Upper lobe of right lung (tissue), 1 donor: ENCODE results near the gene TMEM200A. TPM values are rescaled to one million over a fixed set of nuclear protein-coding genes. Genes with fewer than 3 reads are reported as not detected.

Source experiments
- ATAC-seq: fragments of 200-7000 bp; cut with Tn5 transposase; one replicate; pipeline ENCODE4 v1.9.1; 2020; ENCODE audit warnings: mild to moderate bottlenecking, moderate library complexity
- DNase-seq: peaks from one replicate; pipeline ENCODE4 v3.0.0-alpha.2; 2020
- H3K27ac ChIP-seq: fragments of 200-600 bp; one replicate; pipeline ENCODE4 v1.8.0; 2022
- H3K27me3 ChIP-seq: fragments of 200-600 bp; one replicate; pipeline ENCODE4 v1.8.0; 2022; ENCODE audit warnings: mild to moderate bottlenecking
- H3K36me3 ChIP-seq: fragments of 200-600 bp; one replicate; pipeline ENCODE4 v1.8.0; 2022
- H3K4me1 ChIP-seq: fragments of 200-600 bp; one replicate; pipeline ENCODE4 v1.8.0; 2022
- H3K4me3 ChIP-seq: fragments of 200-600 bp; one replicate; pipeline ENCODE4 v1.8.0; 2022; ENCODE audit warnings: mild to moderate bottlenecking
- H3K9me3 ChIP-seq: fragments of 200-600 bp; one replicate; pipeline ENCODE4 v1.8.0; 2022
- intact Hi-C: fragments of 100-400 bp; cut with DNase I; formaldehyde crosslinking; loops from one replicate; pipeline ENCODE4 v1.11.0; 2022
- total RNA-seq: library from RNA; stranded (reverse); fragmentation: NEBNext Ultra II Directional; extraction: Animal tissue kit (Norgen Biotek cat#: 25700); gene quantifications from one replicate; pipeline ENCODE4 v1.2.1, GENCODE V29; 2021
- TF ChIP-seq, protein P1 (sequence below): fragments of 200-600 bp; IDR thresholded peaks from one replicate; pipeline ENCODE4 v1.8.0; 2022; ENCODE audit warnings: antibody characterized with exemption
- donor health status: DM: no; HTN: yes; CAD: no; lungs with severe emphysema.

Gene TMEM200A
- total RNA-seq, 1 donor from 2014 or later = 5.9 TPM

DNA sequence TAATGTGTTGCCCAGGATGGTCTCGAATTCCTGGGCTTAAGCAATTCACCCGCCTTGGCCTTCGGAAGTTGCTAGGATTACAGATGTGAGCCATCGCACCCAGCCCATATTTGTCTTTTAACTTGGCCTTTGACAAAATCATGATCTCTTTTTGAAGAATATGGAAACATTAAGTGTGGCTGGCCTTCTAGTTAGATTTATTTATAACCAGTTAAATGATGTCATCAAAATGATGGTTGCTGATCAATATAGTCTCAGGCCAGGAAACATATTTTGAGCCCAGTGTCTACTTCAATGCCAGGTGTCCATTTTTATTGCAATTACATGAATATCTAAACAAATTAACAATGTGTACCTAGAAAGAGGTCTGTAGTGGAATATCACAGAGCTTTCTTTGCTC lies 69.4 kb downstream of the TMEM200A start:
- no peaks in the 10 kb centered on the region for H3K36me3 ChIP-seq
- H3K27ac ChIP-seq = no peak overlapping the region
- no peaks in the 10 kb centered on the region for H3K9me3 ChIP-seq
- intact Hi-C loops = no loop called here
- H3K4me3 ChIP-seq = no peak overlapping the region
- no peak for DNase-seq
- H3K27me3 ChIP-seq = no peaks in the 10 kb centered on the region
- ATAC-seq = no peak
- TF ChIP-seq, protein P1, sequence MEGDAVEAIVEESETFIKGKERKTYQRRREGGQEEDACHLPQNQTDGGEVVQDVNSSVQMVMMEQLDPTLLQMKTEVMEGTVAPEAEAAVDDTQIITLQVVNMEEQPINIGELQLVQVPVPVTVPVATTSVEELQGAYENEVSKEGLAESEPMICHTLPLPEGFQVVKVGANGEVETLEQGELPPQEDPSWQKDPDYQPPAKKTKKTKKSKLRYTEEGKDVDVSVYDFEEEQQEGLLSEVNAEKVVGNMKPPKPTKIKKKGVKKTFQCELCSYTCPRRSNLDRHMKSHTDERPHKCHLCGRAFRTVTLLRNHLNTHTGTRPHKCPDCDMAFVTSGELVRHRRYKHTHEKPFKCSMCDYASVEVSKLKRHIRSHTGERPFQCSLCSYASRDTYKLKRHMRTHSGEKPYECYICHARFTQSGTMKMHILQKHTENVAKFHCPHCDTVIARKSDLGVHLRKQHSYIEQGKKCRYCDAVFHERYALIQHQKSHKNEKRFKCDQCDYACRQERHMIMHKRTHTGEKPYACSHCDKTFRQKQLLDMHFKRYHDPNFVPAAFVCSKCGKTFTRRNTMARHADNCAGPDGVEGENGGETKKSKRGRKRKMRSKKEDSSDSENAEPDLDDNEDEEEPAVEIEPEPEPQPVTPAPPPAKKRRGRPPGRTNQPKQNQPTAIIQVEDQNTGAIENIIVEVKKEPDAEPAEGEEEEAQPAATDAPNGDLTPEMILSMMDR = no peak
- no peaks in the 10 kb centered on the region for H3K4me1 ChIP-seq

DNA sequence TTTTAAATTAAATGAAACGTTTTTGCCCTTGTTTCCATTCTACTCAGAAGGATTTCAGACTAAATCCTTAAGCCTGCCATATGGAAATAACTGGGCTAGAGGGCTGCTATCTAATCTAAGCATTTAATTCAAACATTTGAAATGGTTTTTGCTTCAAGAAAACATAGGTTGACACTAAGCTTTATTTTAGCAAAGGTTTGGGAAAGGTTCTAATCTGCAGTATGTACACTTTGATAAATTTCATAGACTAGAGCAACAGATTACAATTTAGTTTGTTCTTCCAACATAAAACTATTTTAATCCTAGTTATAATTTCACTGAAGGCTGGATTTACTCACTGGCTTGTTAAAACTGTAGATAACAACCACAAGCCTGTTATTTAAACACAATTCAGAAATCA lies 72.1 kb downstream of the TMEM200A start:
- no peak for ATAC-seq
- intact Hi-C loops = no loop called here
- no peak for DNase-seq

GRCh38 chr6:130447374-130447773 lies 81.6 kb downstream of the TMEM200A start:
- Histone ChIP-seq H3K4me1 (no peaks in the 10 kb centered on the region), H3K27ac (no peak overlapping the region), H3K4me3 (no peak overlapping the region), H3K36me3 (no peaks in the 10 kb centered on the region), H3K27me3 (no peaks in the 10 kb centered on the region), H3K9me3 (no peaks in the 10 kb centered on the region)
- TF ChIP-seq, protein P1 = no peak
- ATAC-seq (no peak), DNase-seq (no peak)
- intact Hi-C loops = no loop called here

More for the DNA sequence above, 72.1 kb downstream of the TMEM200A start:
- Histone ChIP-seq H3K36me3 (no peaks in the 10 kb centered on the region), H3K9me3 (no peaks in the 10 kb centered on the region), H3K4me3 (no peak overlapping the region), H3K27ac (no peak overlapping the region), H3K4me1 (no peaks in the 10 kb centered on the region), H3K27me3 (no peaks in the 10 kb centered on the region)
- TF ChIP-seq, protein P1 = no peak

- ATAC-seq (no peak), DNase-seq (no peak)
- no peaks in the 10 kb centered on the region for H3K27me3 ChIP-seq
- H3K4me3 ChIP-seq = no peak overlapping the region
- no peaks in the 10 kb centered on the region for H3K36me3 ChIP-seq
- intact Hi-C loops = no loop called here
- H3K4me1 ChIP-seq = no peaks in the 10 kb centered on the region
- H3K27ac ChIP-seq = no peak overlapping the region
- no peaks in the 10 kb centered on the region for H3K9me3 ChIP-seq
- TF ChIP-seq, protein P1 = no peak
Measured at GRCh38 chr6:130452336-130452735, 86.5 kb downstream of the TMEM200A start.

DNA sequence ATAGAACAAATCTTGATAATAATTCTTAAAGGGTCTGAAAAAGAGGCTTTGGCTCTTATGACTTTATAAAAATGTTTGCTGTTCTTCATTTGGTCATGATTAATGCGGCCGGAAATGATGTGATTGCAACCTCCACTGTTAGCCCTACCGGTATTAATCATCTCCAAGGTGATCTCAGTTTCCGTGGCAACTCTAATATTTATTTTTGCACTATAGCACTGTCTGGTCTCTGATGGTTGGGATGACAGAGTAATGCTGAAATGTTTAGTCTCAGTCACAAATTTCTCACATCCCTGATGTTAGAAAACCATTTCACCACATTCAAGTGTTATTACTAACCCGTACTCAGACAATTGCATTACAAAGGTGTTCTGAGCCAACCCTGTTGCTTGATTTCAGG lies 87.4 kb downstream of the TMEM200A start:
- Histone ChIP-seq H3K4me3 (no peak overlapping the region), H3K9me3 (no peaks in the 10 kb centered on the region), H3K27me3 (no peaks in the 10 kb centered on the region), H3K4me1 (no peaks in the 10 kb centered on the region), H3K36me3 (no peaks in the 10 kb centered on the region), H3K27ac (no peak overlapping the region)
- intact Hi-C loops = no loop called here
- DNase-seq (no peak), ATAC-seq (no peak)
- TF ChIP-seq, protein P1 = no peak

GRCh38 chr6:130457605-130458004 lies 91.8 kb downstream of the TMEM200A start:
- ATAC-seq (no peak), DNase-seq (no peak)
- TF ChIP-seq, protein P1 = no peak
- H3K4me1 ChIP-seq = no peaks in the 10 kb centered on the region
- no peaks in the 10 kb centered on the region for H3K36me3 ChIP-seq
- no peaks in the 10 kb centered on the region for H3K9me3 ChIP-seq
- H3K4me3 ChIP-seq = no peak overlapping the region
- intact Hi-C loops = no loop called here
- H3K27me3 ChIP-seq = no peaks in the 10 kb centered on the region
- H3K27ac ChIP-seq = no peak overlapping the region
